ENCODE measurements around the gene PBX2.

DNA sequence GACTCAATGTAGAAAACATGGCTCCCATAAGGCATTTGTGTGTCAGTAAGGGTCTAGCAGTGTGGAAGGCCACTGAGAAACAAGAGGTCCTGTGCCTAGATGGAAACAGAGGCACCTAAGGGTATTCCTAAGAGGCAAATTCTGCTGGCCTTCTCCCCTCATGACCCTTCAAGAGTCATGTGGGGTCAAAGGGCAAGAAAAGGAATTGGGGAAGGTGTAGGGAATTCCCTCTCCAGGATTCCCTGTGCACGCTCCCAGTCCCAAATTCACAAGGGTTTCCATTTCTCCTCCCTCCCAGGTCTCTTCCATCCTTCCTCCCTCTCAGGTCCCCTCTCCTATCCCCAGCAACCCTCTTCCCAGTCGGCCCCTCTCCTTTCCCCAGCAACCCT, 14.7 kb downstream of the PBX2 start:
- TF ChIP-seq, protein P1, sequence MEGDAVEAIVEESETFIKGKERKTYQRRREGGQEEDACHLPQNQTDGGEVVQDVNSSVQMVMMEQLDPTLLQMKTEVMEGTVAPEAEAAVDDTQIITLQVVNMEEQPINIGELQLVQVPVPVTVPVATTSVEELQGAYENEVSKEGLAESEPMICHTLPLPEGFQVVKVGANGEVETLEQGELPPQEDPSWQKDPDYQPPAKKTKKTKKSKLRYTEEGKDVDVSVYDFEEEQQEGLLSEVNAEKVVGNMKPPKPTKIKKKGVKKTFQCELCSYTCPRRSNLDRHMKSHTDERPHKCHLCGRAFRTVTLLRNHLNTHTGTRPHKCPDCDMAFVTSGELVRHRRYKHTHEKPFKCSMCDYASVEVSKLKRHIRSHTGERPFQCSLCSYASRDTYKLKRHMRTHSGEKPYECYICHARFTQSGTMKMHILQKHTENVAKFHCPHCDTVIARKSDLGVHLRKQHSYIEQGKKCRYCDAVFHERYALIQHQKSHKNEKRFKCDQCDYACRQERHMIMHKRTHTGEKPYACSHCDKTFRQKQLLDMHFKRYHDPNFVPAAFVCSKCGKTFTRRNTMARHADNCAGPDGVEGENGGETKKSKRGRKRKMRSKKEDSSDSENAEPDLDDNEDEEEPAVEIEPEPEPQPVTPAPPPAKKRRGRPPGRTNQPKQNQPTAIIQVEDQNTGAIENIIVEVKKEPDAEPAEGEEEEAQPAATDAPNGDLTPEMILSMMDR (IDR thresholded peaks at IDR 0.05): no peak
- TF ChIP-seq POLR2A (IDR thresholded peaks at IDR 0.05; ENCODE audit: low read depth): no peak
